Coronary artery (tissue), 2 donors: Measurements from ENCODE around the gene OR7C2.

Experiments used
- DNase-seq: peaks from one replicate; pipeline ENCODE4 v3.0.0-alpha.2; 2017; ENCODE audit warnings: low spot score
- H3K27ac ChIP-seq, 2 donors: fragments of 200-600 bp; sonication (generic); one replicate each; pipeline ENCODE4 v1.5.1; 2016 to 2019
- H3K4me3 ChIP-seq: fragments of 200-600 bp; sonication (generic); 2 replicates; pipeline ENCODE4 v1.5.1; 2016; ENCODE audit warnings: mild to moderate bottlenecking, moderate library complexity
- CTCF ChIP-seq: fragments of 200-600 bp; sonication (generic); IDR thresholded peaks from one replicate; pipeline ENCODE4 v1.5.1; 2019; ENCODE audit warnings: antibody characterized with exemption

Gene OR7C2

GRCh38 chr19:14977128-14977527, 35.8 kb downstream of the OR7C2 start:
- no peak for TF ChIP-seq CTCF
- DNase-seq: no peak

GRCh38 chr19:14978161-14978776, 37.0 kb downstream of the OR7C2 start:
- Histone ChIP-seq H3K4me3 (no peak overlapping the region), H3K27ac (no peak overlapping the region)
- TF ChIP-seq CTCF: no peak
- no peak for DNase-seq

More at GRCh38 chr19:14977128-14977527, 35.8 kb downstream of the OR7C2 start:
- Histone ChIP-seq H3K4me3 (no peak overlapping the region), H3K27ac (no peak overlapping the region)

GRCh38 chr19:14979476-14980255, 38.4 kb downstream of the OR7C2 start, which contains the start of gene SLC1A6:
Gene SLC1A6, minus strand, starts transcription at chr19:14979864. Its CDS starts 6,954 bp downstream, at chr19:14972910.
- no peak for DNase-seq
- Histone ChIP-seq H3K27ac (no peak within 1 kb of the TSS), H3K4me3 (peak within 1 kb of the TSS; percentile 17)
- TF ChIP-seq CTCF: no peak

- H3K4me3 ChIP-seq: no peak overlapping the region
- no peak for TF ChIP-seq CTCF
- no peak for DNase-seq
- H3K27ac ChIP-seq: no peak overlapping the region
These were observed 43.8 kb downstream of the OR7C2 start for GRCh38 chr19:14985133-14985532.
